ENCODE data around the gene PRSS1. TPM values are rescaled to one million over a fixed set of nuclear protein-coding genes. Genes with fewer than 3 reads are reported as not detected.
"Not testable (repeated sequence)": the region's sequence is repeated elsewhere in the genome, so short reads cannot be mapped to it uniquely, and the experiment has no call there.

Gene PRSS1
- total RNA-seq, 1 experiment from 2014 or later = not detected

GRCh38 chr7:142754681-142755575, 5.7 kb downstream of the PRSS1 start:
- CTCF ChIA-PET = no interaction called here

GRCh38 chr7:142758312-142758711, 9.0 kb downstream of the PRSS1 start:
- intact Hi-C loops (cut with micrococcal nuclease; ENCODE audit: unreplicated experiment); CTCF ChIA-PET; H3K27me3 ChIP-seq (replicated peaks; ENCODE audit: insufficient read depth, low read depth, low read length, poor library complexity); H3K4me3 ChIP-seq (ENCODE audit: low read depth, low read length, poor library complexity, severe bottlenecking); H3K4me1 ChIP-seq (ENCODE audit: insufficient read depth, low read length, poor library complexity, severe bottlenecking); DNase-seq (ENCODE audit: low spot score); POLR2A ChIA-PET (ENCODE audit: low non-redundant PET); H3K36me3 ChIP-seq (ENCODE audit: insufficient read depth, low read length, poor library complexity, severe bottlenecking); BruUV-seq (replicated peaks); H3K9me3 ChIP-seq (ENCODE audit: low read depth, low read length, poor library complexity, severe bottlenecking); H3K27ac ChIP-seq (ENCODE audit: low read depth, low read length, poor library complexity, severe bottlenecking): not testable (repeated sequence)

More at GRCh38 chr7:142754681-142755575, 5.7 kb downstream of the PRSS1 start:
- BruUV-seq (replicated peaks) = no TSS peak
- Histone ChIP-seq H3K4me1 (ENCODE audit: insufficient read depth, low read length, poor library complexity, severe bottlenecking) (no peaks in the 10 kb centered on the region), H3K36me3 (ENCODE audit: insufficient read depth, low read length, poor library complexity, severe bottlenecking) (no peaks in the 10 kb centered on the region), H3K27me3 (replicated peaks; ENCODE audit: insufficient read depth, low read depth, low read length, poor library complexity) (peaks cover 4% of the 10 kb centered on the region), H3K4me3 (ENCODE audit: low read depth, low read length, poor library complexity, severe bottlenecking) (no peak overlapping the region), H3K27ac (ENCODE audit: low read depth, low read length, poor library complexity, severe bottlenecking) (no peak overlapping the region), H3K9me3 (ENCODE audit: low read depth, low read length, poor library complexity, severe bottlenecking) (no peaks in the 10 kb centered on the region)
- DNase-seq (ENCODE audit: low spot score) = no peak
- TF ChIP-seq CTCF (conservative IDR thresholded peaks at IDR 0.05; ENCODE audit: low read depth, low read length) = no peak
- no peak for TF ChIP-seq EZH2 (IDR thresholded peaks at IDR 0.05; ENCODE audit: borderline replicate concordance, low read depth, low read length, poor library complexity, severe bottlenecking)
- POLR2A ChIA-PET (ENCODE audit: low non-redundant PET) = no interaction called here
- intact Hi-C loops (cut with micrococcal nuclease; ENCODE audit: unreplicated experiment) = no loop called here

- BruUV-seq (replicated peaks) = no TSS peak
- POLR2A ChIA-PET (ENCODE audit: low non-redundant PET) = no interaction called here
- CTCF ChIA-PET = no interaction called here
- no peak for TF ChIP-seq EZH2 (IDR thresholded peaks at IDR 0.05; ENCODE audit: borderline replicate concordance, low read depth, low read length, poor library complexity, severe bottlenecking)
- TF ChIP-seq CTCF (conservative IDR thresholded peaks at IDR 0.05; ENCODE audit: low read depth, low read length) = no peak
- DNase-seq (ENCODE audit: low spot score) = no peak
- no peaks in the 10 kb centered on the region for H3K36me3 ChIP-seq (ENCODE audit: insufficient read depth, low read length, poor library complexity, severe bottlenecking)
- no peaks in the 10 kb centered on the region for H3K27me3 ChIP-seq (replicated peaks; ENCODE audit: insufficient read depth, low read depth, low read length, poor library complexity)
- H3K9me3 ChIP-seq (ENCODE audit: low read depth, low read length, poor library complexity, severe bottlenecking) = no peaks in the 10 kb centered on the region
- intact Hi-C loops (cut with micrococcal nuclease; ENCODE audit: unreplicated experiment) = no loop called here
- H3K4me3 ChIP-seq (ENCODE audit: low read depth, low read length, poor library complexity, severe bottlenecking) = no peak overlapping the region
- no peak overlapping the region for H3K27ac ChIP-seq (ENCODE audit: low read depth, low read length, poor library complexity, severe bottlenecking)
- H3K4me1 ChIP-seq (ENCODE audit: insufficient read depth, low read length, poor library complexity, severe bottlenecking) = no peaks in the 10 kb centered on the region
Measured at GRCh38 chr7:142759433-142759832, 10.2 kb downstream of the PRSS1 start.

Data from A673 (cell line).